SIG-M5 (cell line): ENCODE measurements around the gene FOXJ3.

ENCODE experiments used
- DNase-seq: peaks from one replicate; lab custom pipeline; 2025; lab: John Stamatoyannopoulos, UW

The FOXJ3 gene

DNA sequence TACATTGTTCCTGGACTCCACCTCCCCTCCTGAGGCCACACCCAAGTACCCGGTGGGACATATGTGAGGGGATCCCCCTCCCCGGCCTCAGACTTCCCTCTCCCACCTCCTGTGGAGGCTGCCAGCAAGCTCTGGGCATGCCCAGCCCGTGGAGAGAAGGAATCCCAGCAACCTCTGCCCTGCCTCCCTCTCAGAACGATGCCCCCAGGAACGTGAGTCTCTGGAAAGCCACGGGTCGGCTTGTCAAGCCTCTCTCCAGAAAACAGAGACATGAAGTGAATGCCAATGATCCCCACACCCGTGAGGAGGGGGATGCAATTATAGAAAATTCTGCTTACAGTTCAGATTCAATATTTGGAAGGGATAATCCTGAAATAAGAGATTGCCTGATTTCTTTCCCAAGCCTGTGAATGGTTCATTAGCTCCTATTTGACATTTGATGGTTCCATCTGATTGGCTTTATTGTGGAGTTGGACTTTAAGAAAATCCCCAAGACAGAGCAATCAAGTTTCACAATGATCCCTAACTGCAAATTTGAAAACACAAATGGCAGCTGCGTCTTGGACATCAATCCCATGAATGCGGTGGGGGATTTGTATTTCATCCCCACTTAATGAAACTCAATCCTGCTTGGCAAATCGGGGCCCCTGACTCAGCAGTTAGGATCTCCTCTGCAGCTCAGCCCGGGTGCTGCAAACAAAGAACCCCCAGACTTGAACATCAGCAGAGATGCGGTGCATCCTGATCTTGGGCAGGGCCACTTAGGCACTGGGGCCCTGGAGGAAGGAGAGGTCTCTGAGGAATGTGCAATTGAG is 190.9 kb downstream of the FOXJ3 start:
- no peak for DNase-seq

DNA sequence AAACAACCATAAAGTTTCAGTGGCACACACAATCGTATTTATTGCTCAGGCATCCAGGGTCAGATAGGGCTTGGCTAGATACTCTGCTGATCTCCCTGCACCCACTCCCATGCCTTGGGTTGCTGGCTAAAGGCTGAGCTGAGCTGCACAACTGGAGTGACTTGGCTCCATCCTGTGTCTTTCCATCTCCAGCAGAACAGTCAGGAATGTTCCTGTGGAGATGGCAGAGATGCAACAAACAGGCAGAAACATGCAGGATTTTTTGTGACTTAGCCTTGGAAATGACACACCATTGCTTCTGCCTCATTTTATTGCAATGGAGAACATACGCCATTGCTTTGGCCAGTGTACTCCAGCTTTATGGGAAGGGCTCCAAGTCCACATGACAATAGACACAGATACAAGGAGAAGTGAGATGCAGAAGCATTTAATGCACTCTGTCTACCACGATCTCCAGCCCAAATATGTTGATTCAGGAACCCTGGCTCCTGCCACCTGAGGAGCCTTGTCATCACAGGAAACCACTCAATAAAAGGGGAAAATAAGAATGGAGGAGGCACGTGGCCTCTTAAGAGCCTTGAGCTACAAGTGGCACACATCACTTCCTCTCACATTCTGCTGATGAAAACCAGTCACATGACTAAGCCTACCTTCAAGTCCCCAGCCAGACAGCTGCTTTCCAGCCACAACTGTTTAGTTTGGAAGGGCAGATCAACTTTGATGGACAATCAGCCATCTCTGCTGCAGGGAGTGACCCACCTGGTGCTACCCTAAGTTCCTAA is 191.9 kb downstream of the FOXJ3 start:
- no peak for DNase-seq

DNA sequence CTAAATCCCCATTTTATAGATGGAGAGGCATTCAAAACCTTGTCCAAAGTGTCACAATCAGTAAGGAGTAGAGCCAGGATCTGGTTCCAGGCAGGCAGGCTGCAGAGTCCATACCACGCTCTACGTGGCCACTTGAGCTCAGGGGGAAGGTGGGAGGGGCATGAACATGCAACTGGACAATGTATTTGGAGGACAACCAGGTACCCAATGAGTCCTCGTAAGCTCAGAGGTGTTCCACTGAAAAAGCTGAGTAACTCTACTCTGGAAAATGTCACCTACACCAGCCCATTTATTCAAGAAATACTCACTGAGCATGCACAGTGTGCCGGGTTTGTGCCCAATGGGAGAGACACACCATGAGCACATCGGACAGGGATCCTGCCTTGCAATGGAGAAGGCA is 193.1 kb downstream of the FOXJ3 start:
- no peak for DNase-seq

DNA sequence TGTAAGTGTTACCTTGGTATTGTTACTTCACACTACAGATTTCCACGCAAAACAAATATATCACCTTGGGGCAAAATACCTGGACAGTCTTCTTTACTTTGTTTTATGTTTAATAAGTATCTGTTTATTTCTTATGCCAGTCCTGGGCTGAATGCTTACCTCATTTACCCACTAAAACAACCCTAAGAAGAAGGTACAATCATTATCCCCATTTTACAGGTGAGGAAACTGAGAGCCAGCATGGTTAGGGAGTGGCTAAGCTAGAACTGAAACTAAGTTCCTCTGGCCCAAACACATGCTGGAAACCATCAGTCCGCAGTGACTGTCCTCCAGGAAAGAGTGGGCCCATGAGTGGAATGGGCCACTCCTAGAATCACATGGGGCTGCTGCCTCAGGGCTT is 194.8 kb downstream of the FOXJ3 start:
- DNase-seq, result no peak

DNA sequence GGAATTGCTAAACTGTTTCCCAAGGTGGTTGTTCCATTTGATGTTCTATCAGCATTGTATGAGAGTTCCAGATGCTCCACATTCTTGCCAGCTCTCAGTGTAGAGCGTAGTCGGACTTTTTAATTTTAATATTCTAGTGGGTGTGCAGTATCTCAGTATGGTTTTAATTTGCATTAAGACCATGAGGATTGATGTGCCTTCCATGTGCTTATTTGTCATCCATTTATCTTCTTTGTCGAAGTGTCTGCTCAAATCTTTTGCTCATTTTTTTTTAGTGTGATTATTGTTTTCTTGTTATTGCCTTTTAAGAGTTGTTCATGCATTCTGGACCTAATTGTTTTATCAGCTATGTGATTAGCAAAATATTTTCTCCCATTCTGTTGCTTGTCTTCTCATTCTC is 195.6 kb downstream of the FOXJ3 start:
- no peak for DNase-seq

DNA sequence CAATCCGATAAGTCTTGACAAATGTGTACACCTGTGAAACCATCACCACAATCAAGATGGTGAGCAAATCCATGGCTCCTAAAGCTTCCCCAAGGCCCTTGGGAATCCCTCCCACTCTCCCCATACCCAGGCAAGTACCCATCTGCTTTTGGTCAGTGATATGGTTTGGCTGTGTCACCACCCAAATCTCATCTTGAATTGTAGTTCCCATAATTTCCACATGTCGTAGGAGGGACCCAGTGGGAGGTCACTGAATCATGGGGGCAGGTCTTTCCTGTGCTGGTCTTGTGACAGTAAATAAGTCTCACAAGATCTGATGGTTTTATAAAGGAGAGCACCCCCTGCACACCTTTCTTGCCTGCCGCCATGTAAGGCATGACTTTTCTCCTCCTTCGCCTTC is 196.4 kb downstream of the FOXJ3 start:
- no peak for DNase-seq

DNA sequence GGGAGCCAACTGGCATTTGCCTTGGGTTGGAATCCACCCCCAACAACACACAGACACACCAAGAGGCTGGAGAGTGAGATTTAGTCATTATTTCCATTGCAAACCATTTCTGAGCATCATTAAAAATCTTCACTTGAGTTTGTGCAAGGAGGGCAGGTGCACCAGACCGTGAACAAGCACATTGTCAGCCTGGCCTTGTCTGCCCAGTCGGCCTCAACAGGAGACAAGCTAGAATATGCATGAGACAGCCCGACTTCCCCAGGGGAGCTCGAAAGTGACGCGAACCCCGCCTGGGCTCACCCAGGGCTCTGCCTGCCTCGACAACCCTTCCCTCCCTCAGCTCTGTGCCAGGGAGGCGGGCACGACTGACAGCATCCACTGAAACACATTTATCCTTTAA is 197.3 kb downstream of the FOXJ3 start:
- no peak for DNase-seq

DNA sequence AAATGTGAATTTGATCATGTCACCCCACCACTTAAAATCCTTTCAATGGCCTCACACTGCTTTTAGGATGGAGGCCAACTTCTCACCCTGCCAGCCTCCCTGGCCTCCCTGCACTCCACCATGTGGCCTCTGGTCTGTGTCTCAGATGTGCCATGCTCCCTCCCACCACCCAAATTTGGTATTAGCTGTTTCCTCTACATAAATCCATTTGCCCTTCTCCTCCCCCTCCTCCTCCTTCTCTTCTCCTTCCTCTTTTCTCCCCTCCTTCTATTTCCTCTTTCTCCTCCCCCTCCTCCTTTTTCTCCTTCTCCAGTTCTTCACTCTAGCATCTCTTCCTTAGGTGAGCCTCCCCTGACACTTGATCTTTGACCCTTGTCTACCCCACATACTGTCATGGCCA is 198.6 kb downstream of the FOXJ3 start:
- DNase-seq, result no peak

DNA sequence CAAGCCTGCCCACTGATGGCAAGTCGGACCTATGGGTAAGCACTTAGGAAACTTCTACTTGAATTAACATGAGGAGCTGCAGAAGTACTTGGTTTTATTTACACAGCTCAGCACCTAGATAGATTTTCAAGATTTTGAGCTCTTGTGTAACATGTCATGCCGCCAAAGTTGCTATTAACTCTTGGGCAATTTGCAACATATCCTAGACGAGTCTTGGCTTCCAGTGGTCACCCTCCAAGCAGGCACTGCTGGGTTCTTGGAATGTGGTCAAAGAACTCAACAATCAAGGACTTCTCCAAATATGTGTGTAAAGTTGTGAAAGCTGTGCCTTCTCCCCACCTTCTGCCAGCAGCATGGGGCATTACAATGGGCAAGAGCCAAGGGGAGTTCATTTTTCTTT is 199.6 kb downstream of the FOXJ3 start:
- no peak for DNase-seq

DNA sequence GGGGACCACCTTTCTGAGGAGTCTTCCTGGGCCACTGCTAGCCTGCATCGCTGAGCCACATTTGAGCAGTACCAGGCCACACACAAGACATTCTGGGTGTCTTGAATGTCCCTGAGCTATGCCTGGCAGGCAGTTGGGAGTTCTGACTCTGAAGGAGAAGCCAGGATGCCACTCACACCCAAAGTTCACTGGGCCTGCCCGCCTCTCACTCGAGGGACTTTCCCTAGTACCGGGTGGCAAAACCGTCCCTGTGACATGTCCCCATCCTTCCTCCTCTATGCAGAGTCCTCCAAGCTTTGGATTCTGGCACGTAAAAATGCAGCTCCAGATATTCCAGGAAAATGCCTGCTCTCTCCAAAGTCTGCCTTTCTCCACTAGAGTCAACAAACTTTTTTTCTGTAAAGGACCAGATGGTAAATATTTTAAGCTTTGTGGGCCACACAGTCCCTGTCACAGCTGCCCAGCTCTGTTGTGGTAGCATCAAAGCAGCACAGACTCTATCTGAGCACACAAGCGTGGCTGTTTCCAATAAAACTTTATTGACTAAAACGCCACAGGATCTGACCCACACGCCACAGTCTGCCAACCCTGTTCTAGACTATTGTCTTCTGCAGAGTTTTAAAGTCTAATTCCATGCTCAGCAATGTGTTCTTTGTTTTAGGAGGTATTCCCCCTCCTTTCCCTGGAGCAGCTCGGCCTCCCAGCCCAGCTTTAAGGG is 201.1 kb downstream of the FOXJ3 start:
- no peak for DNase-seq

DNA sequence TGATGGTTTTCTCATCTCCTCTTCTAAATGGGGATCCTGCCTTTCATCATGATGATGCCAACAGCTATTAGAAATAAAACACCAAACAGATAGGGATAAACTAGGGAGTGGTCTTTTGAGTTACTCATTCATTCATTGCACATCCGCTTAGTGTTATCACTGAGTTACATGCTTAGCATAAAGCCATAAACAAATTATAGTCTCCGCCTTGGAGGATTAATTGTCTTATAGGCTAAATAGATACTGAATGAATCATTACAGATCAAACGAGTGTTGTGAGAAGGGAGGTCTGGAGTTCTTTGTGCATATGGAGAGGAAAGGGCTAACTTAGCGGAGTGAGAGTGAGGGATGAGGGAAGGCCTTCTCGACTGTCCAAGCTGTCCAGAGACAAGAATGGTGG is 201.6 kb downstream of the FOXJ3 start:
- no peak for DNase-seq

DNA sequence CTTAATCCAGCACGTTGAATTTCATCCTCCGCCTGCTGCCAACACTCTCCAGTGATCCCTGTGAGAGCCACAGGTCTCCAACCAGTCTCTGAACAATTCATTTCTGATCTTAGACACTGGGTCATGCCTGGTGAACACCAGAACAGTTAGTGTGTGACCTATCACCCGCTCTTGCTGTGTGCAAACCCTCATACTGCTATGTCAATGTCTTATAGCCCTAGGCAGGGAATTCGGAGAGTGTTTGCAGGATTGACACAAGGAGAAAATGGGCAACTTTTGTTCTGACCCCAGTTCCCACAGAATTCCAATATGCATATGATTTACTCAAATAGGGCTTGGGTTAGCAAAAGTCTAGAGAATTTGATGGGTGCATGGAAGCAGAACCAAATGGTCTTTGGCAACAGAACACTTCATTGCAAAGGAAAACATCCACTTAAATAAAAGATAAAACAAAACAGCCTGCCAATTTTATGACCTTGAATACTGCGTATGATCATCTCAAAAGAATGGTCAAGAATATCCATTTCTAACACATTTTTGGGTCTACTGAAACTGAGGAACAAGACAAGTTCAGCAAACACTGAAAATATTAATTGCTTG is 204.9 kb downstream of the FOXJ3 start:
- DNase-seq, result no peak

DNA sequence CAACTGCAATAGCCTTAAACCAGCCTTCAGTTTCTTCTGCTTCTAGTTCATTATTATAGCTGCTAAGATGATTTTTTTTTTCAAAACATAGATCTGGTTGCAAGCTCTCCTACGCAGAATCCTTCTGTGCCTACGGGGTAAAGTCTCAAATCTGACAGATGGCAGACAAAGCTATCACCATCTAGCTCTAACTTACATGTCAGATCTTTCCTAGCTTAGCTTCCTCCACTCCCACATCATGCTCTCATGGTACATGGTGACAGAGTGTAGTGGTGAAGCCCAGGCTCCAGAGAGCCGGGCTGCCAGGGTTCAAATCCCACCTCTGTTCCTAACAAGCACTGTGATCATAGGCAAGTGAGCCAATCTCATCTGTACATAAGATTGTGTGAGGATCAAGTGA is 206.1 kb downstream of the FOXJ3 start:
- no peak for DNase-seq

DNA sequence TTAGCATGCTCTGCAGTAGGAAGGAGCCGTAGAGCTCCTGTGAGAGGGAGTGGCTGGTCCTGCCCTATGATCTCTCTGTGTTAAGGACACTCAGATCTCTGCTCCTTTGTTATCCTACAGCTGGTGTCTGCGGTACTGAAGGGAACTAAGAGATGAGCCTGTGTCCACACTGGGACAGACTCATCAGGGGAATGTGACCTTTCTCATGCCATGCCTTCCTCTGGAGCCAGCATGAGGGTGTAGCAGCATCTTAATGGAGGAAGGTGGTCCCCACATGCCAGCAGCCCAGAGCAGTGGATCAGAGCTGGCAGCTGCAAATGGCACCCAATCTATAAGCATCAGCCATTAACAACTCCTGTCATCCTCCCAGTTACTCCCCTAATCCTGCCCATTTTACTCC is 206.5 kb downstream of the FOXJ3 start:
- no peak for DNase-seq

DNA sequence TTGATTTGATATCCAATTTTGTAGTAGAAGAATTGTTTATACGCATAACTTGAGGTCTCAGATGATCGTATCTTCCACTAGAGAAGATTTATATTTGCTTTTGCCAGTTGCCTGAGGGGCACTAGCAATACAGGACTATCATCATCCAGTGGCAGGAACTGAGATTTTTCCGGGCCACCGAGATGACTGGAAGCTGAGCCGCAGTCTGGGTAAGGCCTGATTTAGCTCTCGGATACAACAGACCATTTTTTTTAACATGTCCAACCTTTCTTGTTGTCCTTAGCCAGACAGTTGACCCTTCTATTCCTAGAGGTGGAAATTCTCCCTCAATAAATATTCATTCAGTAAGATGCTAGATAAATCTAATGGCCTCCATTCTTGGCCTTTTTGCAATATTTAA is 207.3 kb downstream of the FOXJ3 start:
- no peak for DNase-seq
